Common myeloid progenitor, CD34-positive (primary cell): ENCODE results near the gene GP2.

ENCODE experiments used
- CTCF ChIA-PET: fragments of 350-600 bp; sonication (Branson Sonifier 250); formaldehyde crosslinking; loops from one replicate; lab custom pipeline; 2021; ENCODE audit warnings: antibody characterized with exemption; lab: Charles Lee
- POLR2A ChIA-PET: fragments of 350-600 bp; sonication (Branson Sonifier 250); formaldehyde crosslinking; loops from one replicate; lab custom pipeline; 2021; ENCODE audit warnings: antibody characterized with exemption; lab: Charles Lee
- DNase-seq, 3 donors: peaks; one replicate each; pipeline versions ENCODE4 v3.0.0 to v3.0.0-alpha.2; 2013
- H3K27ac ChIP-seq, 2 experiments: 1 replicate in 1 of 2; 2 replicates in 1 of 2; pipeline ENCODE4 v1.7.0; 2013; ENCODE audit warnings: inconsistent platforms in 2 of 2, low read length in 2 of 2, mild to moderate bottlenecking in 2 of 2, low read depth in 1 of 2, moderate library complexity in 1 of 2; ENCODE audit not compliant: severe bottlenecking in 2 of 2, insufficient read depth in 1 of 2, poor library complexity in 1 of 2
- H3K27me3 ChIP-seq, 5 experiments: replicated peaks in 2 of 5; 1 replicate in 3 of 5; 2 replicates in 2 of 5; pipeline versions ENCODE4 v1.6.1 to v1.7.0; 2013; ENCODE audit warnings: low read length in 4 of 5, mild to moderate bottlenecking in 2 of 5, moderate library complexity in 2 of 5, inconsistent platforms in 1 of 5; ENCODE audit not compliant: insufficient read depth in 5 of 5, control insufficient read depth in 4 of 5
- H3K36me3 ChIP-seq, 4 experiments: 1 replicate in 2 of 4; 2 replicates in 2 of 4; pipeline versions ENCODE4 v1.6.1 to v1.7.0; 2013; ENCODE audit warnings: low read length in 3 of 4, control low read depth in 1 of 4, mild to moderate bottlenecking in 1 of 4; ENCODE audit not compliant: control insufficient read depth in 4 of 4, insufficient read depth in 4 of 4
- H3K4me1 ChIP-seq, 4 experiments: 1 replicate in 3 of 4; 2 replicates in 1 of 4; pipeline versions ENCODE4 v1.6.1 to v1.7.1; 2013; ENCODE audit warnings: low read length in 3 of 4, mild to moderate bottlenecking in 3 of 4, control low read depth in 1 of 4, inconsistent platforms in 1 of 4, moderate library complexity in 1 of 4; ENCODE audit not compliant: control insufficient read depth in 4 of 4, insufficient read depth in 4 of 4; ENCODE audit errors: control extremely low read depth in 1 of 4
- H3K4me3 ChIP-seq, 7 experiments: 1 replicate in 4 of 7; 2 replicates in 3 of 7; pipeline versions ENCODE4 v1.5.1 to v1.7.0; 2013; ENCODE audit warnings: mild to moderate bottlenecking in 7 of 7, low read length in 6 of 7, moderate library complexity in 6 of 7, inconsistent platforms in 2 of 7, low read depth in 2 of 7, control low read depth in 1 of 7; ENCODE audit not compliant: insufficient read depth in 4 of 7, control insufficient read depth in 1 of 7; ENCODE audit errors: extremely low read depth in 1 of 7
- H3K9me3 ChIP-seq, 5 experiments: 1 replicate in 4 of 5; 2 replicates in 1 of 5; pipeline versions ENCODE4 v1.6.1 to v1.7.1; 2013; ENCODE audit warnings: low read length in 4 of 5, mild to moderate bottlenecking in 2 of 5, inconsistent platforms in 1 of 5, low read depth in 1 of 5, moderate library complexity in 1 of 5; ENCODE audit not compliant: control insufficient read depth in 4 of 5, insufficient read depth in 2 of 5; ENCODE audit errors: control extremely low read depth in 1 of 5
- WGBS: methylation state at CpG from one replicate; pipeline ENCODE4 v1.1.5; 2013; ENCODE audit not compliant: insufficient coverage; 5-methylcytosine and 5-hydroxymethylcytosine counted together

Gene GP2

GRCh38 chr16:20353379-20353778 lies 26.1 kb upstream of the GP2 start:
- Histone ChIP-seq H3K27ac (no peak overlapping the region), H3K27me3 (peaks cover 0 to 31% (median 9%) of the 10 kb centered on the region in 5 experiments), H3K4me3 (no peak overlapping the region), H3K36me3 (no peaks in the 10 kb centered on the region), H3K4me1 (no peaks in the 10 kb centered on the region), H3K9me3 (no peaks in the 10 kb centered on the region)
- ChIA-PET POLR2A (no interaction called here), CTCF (no interaction called here)
- DNase-seq: no peak

DNA sequence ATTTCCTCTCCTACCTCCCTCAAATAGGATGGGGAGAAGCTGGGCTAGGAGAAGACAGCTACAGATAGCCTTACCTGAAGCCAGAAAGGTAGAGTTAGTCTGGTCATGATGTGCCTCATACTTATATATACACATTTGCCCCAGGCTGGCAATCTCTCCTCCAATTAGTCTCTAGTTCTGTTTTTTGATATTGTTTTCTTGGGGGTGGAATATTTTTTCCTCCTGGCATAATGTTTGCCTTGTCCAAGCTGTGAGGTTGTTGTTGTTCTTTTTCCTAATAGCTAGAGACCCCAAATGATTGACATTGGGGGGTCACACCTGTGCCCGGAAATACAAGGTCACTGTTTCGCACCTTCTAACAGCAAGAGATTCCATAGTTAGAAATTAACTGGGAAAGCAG lies 25.3 kb upstream of the GP2 start, which contains the start of gene UMOD:
TSS of gene UMOD (minus strand) at position 101 of the 400 bp plus-strand sequence. CDS start 1,978 bp downstream, outside the sequence.
- Histone ChIP-seq H3K4me3 (no peak within 1 kb of the TSS), H3K27ac (no peak within 1 kb of the TSS), H3K36me3 (no peaks in the 10 kb centered on the region), H3K27me3 (peaks cover 0 to 39% (median 9%) of the 10 kb centered on the region in 5 experiments), H3K4me1 (no peaks in the 10 kb centered on the region), H3K9me3 (no peaks in the 10 kb centered on the region)
- WGBS: 91% methylated on average over 2 of the region's 2 CpGs
- DNase-seq: no peak
- CTCF ChIA-PET: no interaction called here
- POLR2A ChIA-PET: no interaction called here

GRCh38 chr16:20349615-20350014 lies 22.3 kb upstream of the GP2 start:
- Histone ChIP-seq H3K36me3 (no peaks in the 10 kb centered on the region), H3K27ac (no peak overlapping the region), H3K9me3 (no peaks in the 10 kb centered on the region), H3K4me1 (no peaks in the 10 kb centered on the region), H3K4me3 (no peak overlapping the region), H3K27me3 (peaks cover 0 to 41% (median 7%) of the 10 kb centered on the region in 5 experiments)
- WGBS: 92% methylated on average over 2 of the region's 6 CpGs
- ChIA-PET POLR2A (no interaction called here), CTCF (no interaction called here)
- DNase-seq: no peak

- POLR2A ChIA-PET: no interaction called here
- H3K36me3 ChIP-seq: no peaks in the 10 kb centered on the region
- no peak overlapping the region for H3K4me3 ChIP-seq
- no peak for DNase-seq
- CTCF ChIA-PET: no interaction called here
- H3K4me1 ChIP-seq: no peaks in the 10 kb centered on the region
- H3K9me3 ChIP-seq: no peaks in the 10 kb centered on the region
- no peak overlapping the region for H3K27ac ChIP-seq
- 35% methylated on average over 75 of the region's 77 CpGs for WGBS
- H3K27me3 ChIP-seq: peaks cover 0 to 41% (median 7%) of the 10 kb centered on the region in 5 experiments
Observed at GRCh38 chr16:20348365-20349185, 21.3 kb upstream of the GP2 start.

DNA sequence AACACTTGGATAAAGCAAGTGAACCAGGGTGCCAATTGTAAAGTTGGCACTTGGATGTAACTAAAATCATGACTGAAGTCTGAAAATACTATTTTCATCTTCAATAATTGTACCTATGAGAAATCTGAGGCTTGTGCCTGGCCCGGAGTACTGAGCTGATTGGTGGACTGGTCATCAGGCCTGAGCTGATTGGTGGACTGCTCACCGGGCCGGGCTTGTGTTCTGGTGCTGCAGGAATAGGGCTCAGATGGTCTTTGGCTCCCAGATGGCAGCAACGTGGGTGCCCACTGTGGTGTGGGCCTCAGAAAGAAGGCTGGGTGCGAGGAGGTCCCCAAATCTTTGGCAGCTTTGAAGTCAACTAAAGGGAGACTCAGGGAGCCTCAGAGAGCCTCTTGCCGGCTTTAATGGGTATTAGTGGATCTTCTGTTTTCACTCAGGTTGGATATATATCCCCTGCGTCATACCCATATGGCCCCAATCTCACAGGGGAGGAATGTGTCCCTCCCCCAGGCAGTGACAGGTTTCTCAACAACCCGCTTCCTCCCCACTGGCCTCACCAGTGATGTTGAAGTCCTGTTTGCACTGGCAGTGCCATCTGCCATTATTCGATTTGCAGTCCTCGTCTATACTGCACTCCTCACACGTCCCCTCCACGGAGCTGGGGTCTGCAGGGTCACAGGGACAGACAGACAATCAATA lies 20.5 kb upstream of the GP2 start:
- WGBS: 65% methylated on average over 12 of the region's 12 CpGs
- Histone ChIP-seq H3K4me3 (no peak overlapping the region), H3K36me3 (no peaks in the 10 kb centered on the region), H3K27me3 (peaks cover 0 to 38% (median 7%) of the 10 kb centered on the region in 5 experiments), H3K4me1 (no peaks in the 10 kb centered on the region), H3K27ac (no peak overlapping the region), H3K9me3 (no peaks in the 10 kb centered on the region)
- CTCF ChIA-PET: no interaction called here
- POLR2A ChIA-PET: no interaction called here
- DNase-seq: no peak

- no peak overlapping the region for H3K27ac ChIP-seq
- no peak overlapping the region for H3K4me3 ChIP-seq
- ChIA-PET CTCF (no interaction called here), POLR2A (no interaction called here)
- no peaks in the 10 kb centered on the region for H3K36me3 ChIP-seq
- 98% methylated on average over 4 of the region's 5 CpGs for WGBS
- DNase-seq: no peak
- H3K27me3 ChIP-seq: peaks cover 0 to 22% (median 5%) of the 10 kb centered on the region in 5 experiments
- no peaks in the 10 kb centered on the region for H3K4me1 ChIP-seq
- H3K9me3 ChIP-seq: no peaks in the 10 kb centered on the region
Observed at GRCh38 chr16:20344611-20345010, 17.3 kb upstream of the GP2 start.

DNA sequence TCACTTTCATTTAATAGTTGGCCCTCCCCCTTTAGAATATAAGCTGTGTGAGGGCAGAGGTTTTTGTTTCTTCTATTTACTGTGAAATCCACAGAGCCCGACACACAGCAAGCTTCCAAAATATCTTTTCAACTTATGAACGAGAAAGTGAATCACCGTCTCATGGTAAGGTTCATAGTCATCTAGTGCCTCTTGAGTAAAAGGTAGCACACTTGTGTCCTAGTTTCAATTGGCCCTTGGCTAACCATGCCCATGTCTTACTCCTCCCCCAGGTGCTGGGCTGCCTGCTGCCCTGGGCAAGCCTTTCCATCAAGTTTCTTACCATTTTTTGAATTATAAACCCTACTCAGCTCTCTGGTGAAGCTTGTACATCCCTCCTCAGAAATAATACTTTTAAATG lies 12.4 kb upstream of the GP2 start:
- DNase-seq: no peak
- no peaks in the 10 kb centered on the region for H3K27me3 ChIP-seq
- WGBS: 93% methylated on average over 3 of the region's 3 CpGs
- ChIA-PET POLR2A (no interaction called here), CTCF (no interaction called here)
- H3K27ac ChIP-seq: no peak overlapping the region
- no peaks in the 10 kb centered on the region for H3K9me3 ChIP-seq
- no peaks in the 10 kb centered on the region for H3K36me3 ChIP-seq
- no peaks in the 10 kb centered on the region for H3K4me1 ChIP-seq
- H3K4me3 ChIP-seq: no peak overlapping the region
